Head of caudate nucleus (tissue), 42 donors: Measurements from ENCODE around the gene GAR1.
"Not testable (repeated sequence)": the region's sequence is repeated elsewhere in the genome, so short reads cannot be mapped to it uniquely, and the experiment has no call there.

Source experiments
- DNase-seq, 42 donors: peaks; one replicate each; pipeline versions ENCODE4 v3.0.0 to v3.0.0-alpha.2; 2020 to 2021; ENCODE audit warnings: mixed read lengths in 7 of 42
- intact Hi-C: fragments of 100-400 bp; cut with DNase I; formaldehyde crosslinking; loops from one replicate; pipeline ENCODE4 v1.15.0; 2022

Gene GAR1

DNA sequence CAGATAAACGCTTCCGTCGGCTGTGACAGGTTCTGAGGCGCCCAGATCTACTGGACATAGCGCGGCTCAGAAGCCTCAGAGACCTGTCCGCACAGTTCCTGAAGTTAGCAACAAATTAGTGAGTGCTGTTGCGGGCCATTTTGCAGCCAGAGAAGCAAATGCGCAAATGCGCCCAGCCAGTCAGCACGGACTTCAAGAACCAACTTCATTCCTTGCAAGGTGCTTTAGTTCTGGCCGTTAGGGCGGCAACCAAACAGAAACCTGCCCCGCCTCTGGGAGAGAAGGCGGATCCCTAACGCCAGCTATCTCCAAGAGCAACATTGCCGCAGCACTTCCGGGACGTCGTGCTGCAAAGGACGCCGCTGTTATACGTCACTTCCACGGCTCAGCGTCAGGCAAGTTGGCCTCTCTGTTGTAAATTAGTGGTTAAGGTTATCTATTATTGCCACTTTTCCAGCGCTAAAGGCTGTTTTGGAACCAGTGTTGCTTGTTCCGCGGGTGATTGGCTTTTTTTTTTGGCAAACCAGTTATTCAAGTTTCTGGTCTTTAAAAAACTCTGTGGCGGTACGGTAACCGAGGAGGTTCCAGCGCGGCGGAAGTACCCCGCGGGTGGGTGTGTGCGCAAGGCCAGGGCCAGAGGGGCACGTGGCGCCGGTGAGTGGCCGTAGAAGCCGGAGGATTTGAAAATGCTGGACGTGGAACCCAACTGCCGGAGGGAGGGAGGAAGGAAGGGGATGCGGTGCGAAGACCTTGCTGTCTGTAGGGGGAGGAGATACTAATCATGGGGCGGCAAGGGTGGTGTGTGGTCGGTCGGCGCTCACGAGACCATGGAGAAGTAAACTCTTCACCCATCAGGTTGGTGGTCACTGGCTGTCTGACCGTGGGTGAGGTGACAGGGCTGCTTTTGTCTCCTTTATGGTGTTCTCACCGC, at the start of gene GAR1:
Gene GAR1 (plus strand): TSS at position 612 of the 931 bp plus-strand sequence. CDS start 403 bp downstream, outside the sequence.
- peak; percentile 85 to 96 (median 91) for DNase-seq
- intact Hi-C loops: loop anchor here (5.0 to 10.0 kb wide), 3 partner anchors 81 to 388 kb away; partner anchors contain the start of genes CASP6 and PLA2G12A

DNA sequence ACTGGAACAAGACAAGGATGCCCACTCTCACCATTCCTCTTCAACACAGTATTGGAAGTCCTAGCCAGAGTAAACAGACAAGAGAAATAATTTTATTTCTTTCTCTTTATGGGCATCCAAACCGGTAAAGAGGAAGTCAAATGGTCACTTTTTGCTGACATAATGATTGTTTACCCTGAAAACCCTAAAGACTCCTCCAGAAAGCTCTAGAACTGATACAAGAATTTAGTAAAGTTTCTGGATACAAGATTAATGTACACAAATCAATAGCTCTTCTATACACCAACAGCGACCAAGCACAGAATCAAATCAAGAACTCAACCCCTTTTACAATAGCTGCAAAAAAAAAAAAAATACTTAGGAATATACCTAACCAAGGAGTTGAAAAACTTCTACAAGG, 33.5 kb upstream of the GAR1 start:
- DNase-seq, intact Hi-C loops: not testable (repeated sequence)

GRCh38 chr4:109786846-109787245, 28.7 kb upstream of the GAR1 start:
- intact Hi-C loops: no loop called here
- no peak for DNase-seq

GRCh38 chr4:109787807-109788206, 27.8 kb upstream of the GAR1 start:
- no peak for DNase-seq
- intact Hi-C loops: no loop called here

- intact Hi-C loops: no loop called here
Observed at GRCh38 chr4:109795059-109795458, 20.5 kb upstream of the GAR1 start.

DNA sequence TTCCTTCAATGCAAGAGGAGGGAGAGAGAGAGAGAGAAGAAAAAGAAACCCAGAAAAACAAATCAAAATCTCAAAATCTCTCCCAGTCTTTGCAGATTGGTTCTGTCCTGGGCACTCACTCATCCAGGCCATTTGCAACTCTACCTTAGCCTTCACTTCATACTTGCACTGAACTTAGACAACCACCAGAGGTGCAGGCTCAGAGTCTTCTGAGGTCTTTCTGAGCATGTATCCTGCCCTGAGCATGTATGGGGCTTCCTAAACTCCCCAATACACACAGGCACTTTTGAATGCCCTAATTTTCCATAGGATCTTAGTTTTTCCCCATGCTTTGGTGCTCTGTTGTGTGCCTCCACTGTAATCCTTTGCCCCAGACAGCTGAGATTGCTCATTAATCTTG, 16.7 kb upstream of the GAR1 start:
- intact Hi-C loops: no loop called here
- no peak for DNase-seq

More at GRCh38 chr4:109795059-109795458, 20.5 kb upstream of the GAR1 start:
- no peak for DNase-seq

- intact Hi-C loops: no loop called here
- DNase-seq: no peak
Observed at GRCh38 chr4:109801099-109801789, 14.3 kb upstream of the GAR1 start.

DNA sequence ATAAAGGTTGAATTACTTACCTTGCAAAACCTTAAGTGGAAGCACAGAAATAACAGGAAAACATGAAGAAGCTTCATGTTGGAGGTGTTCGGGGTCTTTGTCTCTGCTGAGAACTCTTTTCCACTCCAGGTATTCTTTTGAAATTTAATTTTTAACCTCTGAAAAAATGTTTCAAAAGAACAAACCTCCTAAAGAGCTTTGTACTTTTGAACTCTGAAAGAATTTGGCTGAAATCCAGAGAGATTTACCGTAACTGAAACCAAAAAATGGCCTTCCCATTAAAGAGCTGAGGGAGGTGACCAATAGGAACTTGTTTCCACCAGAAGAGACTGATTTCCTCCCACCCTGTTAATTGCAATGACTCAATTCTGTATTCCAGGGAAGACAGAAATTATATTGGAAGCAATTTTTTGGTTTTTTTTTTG, 13.7 kb upstream of the GAR1 start, which contains the start of gene CFI:
Gene CFI (minus strand): TSS at position 105 of the 425 bp plus-strand sequence. CDS start 28 bp downstream, at position 77.
- intact Hi-C loops: no loop called here
- DNase-seq: no peak

DNA sequence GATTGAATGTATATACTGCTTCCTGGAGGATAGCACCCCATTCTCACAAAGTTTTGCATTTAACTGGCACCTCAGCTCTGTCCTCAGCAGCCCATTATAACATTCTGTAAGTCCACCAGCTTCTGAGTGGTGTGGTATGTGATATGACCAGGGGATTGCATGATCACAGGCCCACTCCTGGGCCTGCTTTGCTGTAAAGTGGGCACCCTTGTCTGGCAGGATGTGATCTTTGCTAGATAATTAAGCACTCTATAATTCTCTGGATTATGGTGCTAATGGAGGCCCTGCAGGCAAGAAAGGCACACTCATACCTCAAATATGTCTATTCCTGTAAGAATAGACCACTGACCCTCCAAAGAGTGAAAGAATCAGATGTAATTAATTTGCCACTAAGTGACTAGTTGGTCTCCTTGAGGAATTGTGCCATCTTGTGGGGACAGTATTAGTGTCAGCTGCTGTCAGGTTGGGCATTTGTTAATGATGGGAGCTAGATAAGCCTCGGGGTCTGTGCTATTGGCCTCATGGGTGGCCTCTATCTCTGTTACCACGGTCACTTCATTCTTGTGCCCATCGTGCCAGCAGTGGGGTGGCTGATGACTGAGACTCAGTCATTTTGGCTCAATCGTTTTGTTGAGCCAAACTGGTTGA, 11.5 kb upstream of the GAR1 start:
- intact Hi-C loops: no loop called here

GRCh38 chr4:109809655-109810054, 5.9 kb upstream of the GAR1 start:
- no peak for DNase-seq
- intact Hi-C loops: loop anchor here (10.0 kb wide), 2 partner anchors 75 to 105 kb away; partner anchors contain the start of genes CASP6 and PLA2G12A

More for the DNA sequence above, 11.5 kb upstream of the GAR1 start:
- peak in 8 of 42 donors; percentile 7 to 40 (median 24) for DNase-seq

- intact Hi-C loops: loop anchor here (10.0 kb wide), 2 partner anchors 76 to 106 kb away; partner anchors contain the start of genes CASP6 and PLA2G12A
- DNase-seq: no peak
Observed at GRCh38 chr4:109810552-109811387, 4.8 kb upstream of the GAR1 start.

DNA sequence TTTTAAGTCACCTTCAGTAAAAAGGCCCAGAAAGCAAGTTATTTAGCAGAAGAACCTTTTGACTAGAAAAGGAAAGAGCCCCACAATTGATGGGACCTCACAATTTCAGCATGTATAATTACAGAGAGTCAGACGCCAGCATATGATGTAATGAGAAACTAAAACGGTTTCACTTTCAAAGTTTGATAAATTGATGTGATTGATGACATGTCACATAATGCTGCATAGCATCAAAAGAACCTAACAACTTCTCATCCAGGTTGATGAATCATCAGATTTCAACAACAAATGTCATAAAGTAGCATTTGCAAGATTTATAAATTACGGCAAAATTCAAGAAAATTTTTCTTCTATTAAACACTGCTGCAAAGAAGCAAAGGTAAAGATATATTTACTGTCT, 3.9 kb upstream of the GAR1 start:
- DNase-seq: no peak
- intact Hi-C loops: loop anchor here (10.0 kb wide), 2 partner anchors 77 to 107 kb away; partner anchors contain the start of genes CASP6 and PLA2G12A

GRCh38 chr4:109816082-109816442, 500 bp downstream of the GAR1 start:
- intact Hi-C loops: loop anchor here (5.0 to 10.0 kb wide), 3 partner anchors 81 to 389 kb away; partner anchors contain the start of genes CASP6 and PLA2G12A
- DNase-seq: peak in 13 of 42 donors; percentile 2 to 39 (median 17)

GRCh38 chr4:109816894-109817293, 1.3 kb downstream of the GAR1 start:
- DNase-seq: no peak
- intact Hi-C loops: loop anchor here (5.0 to 10.0 kb wide), 3 partner anchors 82 to 390 kb away; partner anchors contain the start of genes CASP6 and PLA2G12A

GRCh38 chr4:109818268-109818667, 2.7 kb downstream of the GAR1 start:
- intact Hi-C loops: loop anchor here (5.0 to 10.0 kb wide), 3 partner anchors 83 to 391 kb away; partner anchors contain the start of genes CASP6 and PLA2G12A
- DNase-seq: no peak

DNA sequence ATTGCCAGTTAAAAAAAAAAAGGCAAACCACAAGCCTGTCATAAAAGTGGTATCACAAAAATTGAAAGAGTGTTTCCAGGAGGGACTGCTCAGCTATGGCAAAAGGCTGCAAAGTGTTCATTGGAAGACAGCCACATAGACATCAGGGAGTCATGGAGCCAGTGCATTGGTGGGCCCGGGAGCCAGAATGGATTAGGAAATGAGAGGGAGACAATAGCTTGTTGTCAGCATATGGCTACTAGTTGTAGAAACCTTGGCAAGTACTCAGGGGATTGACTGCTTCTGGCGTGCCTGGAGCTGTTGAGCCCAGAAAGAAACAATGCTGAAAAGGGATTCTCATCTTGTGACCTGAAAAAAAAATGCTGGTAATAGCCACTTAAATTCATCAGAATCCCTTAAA, 5.0 kb downstream of the GAR1 start:
- intact Hi-C loops: no loop called here

GRCh38 chr4:109821185-109821584, 5.6 kb downstream of the GAR1 start:
- intact Hi-C loops: no loop called here
- DNase-seq: no peak

More for the DNA sequence above, 5.0 kb downstream of the GAR1 start:
- peak in 19 of 42 donors; percentile 5 to 59 (median 17) for DNase-seq

- DNase-seq: no peak
- intact Hi-C loops: no loop called here
Observed at GRCh38 chr4:109826719-109827118, 11.2 kb downstream of the GAR1 start.
